Measurements from ENCODE around the gene RANGAP1. TPM values are rescaled to one million over a fixed set of nuclear protein-coding genes. Genes with fewer than 3 reads are reported as not detected.
A peak's percentile ranks its signal among the peaks of the same experiment; 100 is the strongest.
"Not testable (repeated sequence)": the region's sequence is repeated elsewhere in the genome, so short reads cannot be mapped to it uniquely, and the experiment has no call there.

Gene RANGAP1
- total RNA-seq, 4 donors from 2014 or later, result 119 to 150 (median 121) TPM

DNA sequence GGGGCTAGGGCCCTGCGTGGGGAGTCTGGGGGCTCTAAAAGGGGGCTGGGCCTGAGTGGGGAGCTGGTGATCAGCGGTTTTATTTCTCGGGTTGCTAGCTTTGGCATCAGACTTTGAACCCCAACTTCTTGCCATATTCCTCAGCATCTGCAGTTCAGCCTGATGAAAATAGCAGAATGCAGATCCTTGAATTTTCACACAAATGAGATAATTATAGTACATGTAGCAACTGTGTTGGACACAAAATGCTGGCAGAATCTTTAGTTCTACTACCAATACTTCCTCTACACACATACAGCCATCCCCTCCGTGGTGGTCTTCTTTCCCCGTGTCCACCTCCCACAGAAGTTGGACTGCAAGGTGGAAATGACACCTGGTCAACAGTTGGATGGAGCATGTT lies 16.8 kb upstream of the RANGAP1 start:
- TF ChIP-seq, protein P1, sequence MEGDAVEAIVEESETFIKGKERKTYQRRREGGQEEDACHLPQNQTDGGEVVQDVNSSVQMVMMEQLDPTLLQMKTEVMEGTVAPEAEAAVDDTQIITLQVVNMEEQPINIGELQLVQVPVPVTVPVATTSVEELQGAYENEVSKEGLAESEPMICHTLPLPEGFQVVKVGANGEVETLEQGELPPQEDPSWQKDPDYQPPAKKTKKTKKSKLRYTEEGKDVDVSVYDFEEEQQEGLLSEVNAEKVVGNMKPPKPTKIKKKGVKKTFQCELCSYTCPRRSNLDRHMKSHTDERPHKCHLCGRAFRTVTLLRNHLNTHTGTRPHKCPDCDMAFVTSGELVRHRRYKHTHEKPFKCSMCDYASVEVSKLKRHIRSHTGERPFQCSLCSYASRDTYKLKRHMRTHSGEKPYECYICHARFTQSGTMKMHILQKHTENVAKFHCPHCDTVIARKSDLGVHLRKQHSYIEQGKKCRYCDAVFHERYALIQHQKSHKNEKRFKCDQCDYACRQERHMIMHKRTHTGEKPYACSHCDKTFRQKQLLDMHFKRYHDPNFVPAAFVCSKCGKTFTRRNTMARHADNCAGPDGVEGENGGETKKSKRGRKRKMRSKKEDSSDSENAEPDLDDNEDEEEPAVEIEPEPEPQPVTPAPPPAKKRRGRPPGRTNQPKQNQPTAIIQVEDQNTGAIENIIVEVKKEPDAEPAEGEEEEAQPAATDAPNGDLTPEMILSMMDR (IDR thresholded peaks at IDR 0.05), result no peak
- TF ChIP-seq POLR2A (IDR thresholded peaks at IDR 0.05), result no peak
- peak overlapping the region; percentile 84 for H3K4me3 ChIP-seq (ENCODE audit: low read depth, poor library complexity, severe bottlenecking)
- 5 to 9% methylated on average over 5 of the region's 5 CpGs for WGBS, 2 donors
- no peak for DNase-seq (ENCODE audit: low spot score in 2 of 2)
- intact Hi-C loops (cut with DNase I; ENCODE audit: low total_unique reads), result no loop called here

DNA sequence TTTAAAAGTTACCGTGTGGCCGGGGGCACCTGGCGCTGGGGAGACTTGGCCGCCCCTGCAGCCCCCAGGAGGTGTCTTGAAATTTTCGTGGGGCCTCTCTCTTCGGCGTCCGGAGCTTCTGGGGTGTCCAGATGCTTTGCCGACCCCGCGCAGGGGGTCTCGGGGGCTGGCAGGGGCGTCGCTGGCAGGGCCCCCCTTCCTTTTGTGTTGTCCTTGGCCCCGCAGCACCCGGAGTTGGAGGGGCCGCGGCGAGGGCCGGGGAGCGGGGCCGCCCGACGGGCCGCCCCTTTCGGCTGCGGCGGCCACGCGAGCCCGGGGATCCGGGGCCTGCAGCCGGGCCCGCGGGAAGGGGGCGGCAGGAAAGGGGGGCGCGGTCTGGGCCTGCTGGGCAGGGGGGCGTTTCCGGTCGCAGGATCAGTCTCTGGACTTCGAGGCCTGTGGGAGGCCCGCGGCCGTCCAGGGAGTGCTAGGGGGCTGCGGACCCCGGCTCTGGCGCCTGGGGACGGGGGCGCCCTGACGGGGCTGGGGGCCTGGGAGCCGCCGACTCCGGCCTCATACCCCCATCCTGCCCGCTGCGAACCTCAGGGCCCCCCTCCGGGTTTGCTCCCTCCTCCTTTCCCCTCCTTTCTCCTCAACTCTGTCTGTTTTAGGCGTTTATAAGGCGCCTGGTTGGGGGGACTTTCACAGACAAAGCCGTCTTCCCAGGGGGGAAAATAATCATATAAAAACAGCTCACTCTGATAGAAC lies 16.2 kb upstream of the RANGAP1 start:
- peak overlapping the region; percentile 84 for H3K4me3 ChIP-seq (ENCODE audit: low read depth, poor library complexity, severe bottlenecking)
- intact Hi-C loops (cut with DNase I; ENCODE audit: low total_unique reads), result no loop called here
- 0 to 1% methylated on average over 25 to 52 of the region's 60 CpGs for WGBS, 2 donors
- DNase-seq (ENCODE audit: low spot score in 2 of 2), result no peak
- TF ChIP-seq POLR2A (IDR thresholded peaks at IDR 0.05), result no peak
- TF ChIP-seq, protein P1 (IDR thresholded peaks at IDR 0.05), result no peak

DNA sequence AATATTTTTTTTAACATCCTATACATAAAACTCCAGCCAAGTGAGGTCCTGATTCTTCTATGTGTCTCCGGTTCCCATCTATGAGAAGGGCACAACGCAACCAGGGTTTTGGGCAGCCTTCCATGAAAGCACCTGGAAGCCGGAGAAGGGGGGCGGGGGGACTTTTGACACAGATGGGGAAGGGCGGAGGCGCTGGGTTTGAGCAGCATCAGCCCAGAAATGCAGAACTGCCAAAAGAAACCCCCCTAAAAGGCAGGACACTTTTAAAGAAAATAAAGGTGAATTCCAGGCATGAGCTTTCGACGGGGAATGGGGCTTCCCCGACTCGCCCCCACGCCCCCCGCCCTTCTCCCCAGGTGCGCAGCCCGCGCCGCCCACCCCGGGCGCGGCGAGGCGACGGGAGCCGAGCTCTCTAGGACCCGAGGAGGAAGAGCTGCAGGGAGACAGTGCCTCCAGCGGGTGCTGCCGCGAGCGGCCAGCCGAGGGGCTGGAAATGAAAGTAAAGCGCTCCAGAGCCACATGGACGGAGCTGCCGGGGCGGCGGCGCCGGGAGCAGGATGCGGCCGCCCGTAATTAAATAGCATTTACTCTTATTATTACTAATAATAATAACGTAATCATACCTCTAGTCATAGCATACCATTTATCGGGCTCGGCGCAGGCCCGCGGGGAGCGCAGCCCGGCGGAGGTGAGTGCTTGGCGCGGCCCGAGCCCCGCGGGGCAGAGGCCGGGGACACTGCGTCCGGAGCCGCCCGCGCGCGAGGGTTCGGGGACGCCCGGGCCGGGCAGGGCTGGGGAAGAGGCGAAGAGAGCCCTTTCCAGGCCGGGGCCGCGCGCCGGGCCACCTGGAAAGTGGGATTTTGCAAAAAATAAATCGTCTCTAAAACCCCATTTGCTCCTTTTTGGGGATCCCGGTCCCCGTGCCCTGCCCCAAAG lies 15.4 kb upstream of the RANGAP1 start, which contains the start of gene ZC3H7B:
Gene ZC3H7B, plus strand, starts transcription at position 441 of the 936 bp plus-strand sequence. CDS start 19,136 bp downstream, outside the sequence.
- TF ChIP-seq, protein P1 (IDR thresholded peaks at IDR 0.05), result no peak
- TF ChIP-seq POLR2A (IDR thresholded peaks at IDR 0.05), result no peak
- intact Hi-C loops (cut with DNase I; ENCODE audit: low total_unique reads), result no loop called here
- peak; percentile 59 to 94 for DNase-seq (ENCODE audit: low spot score in 2 of 2)
- peak within 1 kb of the TSS; percentile 84 for H3K4me3 ChIP-seq (ENCODE audit: low read depth, poor library complexity, severe bottlenecking)
- WGBS, 2 donors, result 1% methylated on average over 41 to 74 of the region's 74 CpGs

DNA sequence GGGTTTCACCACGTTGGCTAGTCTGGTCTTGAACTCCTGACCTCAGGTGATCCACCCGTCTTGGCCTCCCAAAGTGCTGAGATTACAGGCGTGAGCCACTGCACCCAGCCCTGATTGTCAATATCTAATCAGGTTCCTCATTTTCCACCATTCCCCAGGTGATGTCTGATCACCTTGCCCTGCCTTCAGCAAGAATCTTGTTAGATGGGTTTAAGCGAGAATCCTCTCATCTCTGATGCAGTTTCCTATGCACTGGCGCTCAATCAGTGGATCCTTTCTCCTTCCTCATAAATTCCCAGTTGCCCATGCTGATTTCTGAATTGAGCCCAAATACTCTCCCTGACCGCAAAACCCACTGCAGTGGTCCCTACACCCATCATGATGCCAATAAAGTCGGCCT lies 14.7 kb upstream of the RANGAP1 start:
- TF ChIP-seq, protein P1 (IDR thresholded peaks at IDR 0.05), result no peak
- TF ChIP-seq POLR2A (IDR thresholded peaks at IDR 0.05), result no peak
- no peak for DNase-seq (ENCODE audit: low spot score in 2 of 2)
- 28 to 34% methylated on average over 7 of the region's 7 CpGs for WGBS, 2 donors
- no peak overlapping the region for H3K4me3 ChIP-seq (ENCODE audit: low read depth, poor library complexity, severe bottlenecking)
- intact Hi-C loops (cut with DNase I; ENCODE audit: low total_unique reads), result no loop called here

DNA sequence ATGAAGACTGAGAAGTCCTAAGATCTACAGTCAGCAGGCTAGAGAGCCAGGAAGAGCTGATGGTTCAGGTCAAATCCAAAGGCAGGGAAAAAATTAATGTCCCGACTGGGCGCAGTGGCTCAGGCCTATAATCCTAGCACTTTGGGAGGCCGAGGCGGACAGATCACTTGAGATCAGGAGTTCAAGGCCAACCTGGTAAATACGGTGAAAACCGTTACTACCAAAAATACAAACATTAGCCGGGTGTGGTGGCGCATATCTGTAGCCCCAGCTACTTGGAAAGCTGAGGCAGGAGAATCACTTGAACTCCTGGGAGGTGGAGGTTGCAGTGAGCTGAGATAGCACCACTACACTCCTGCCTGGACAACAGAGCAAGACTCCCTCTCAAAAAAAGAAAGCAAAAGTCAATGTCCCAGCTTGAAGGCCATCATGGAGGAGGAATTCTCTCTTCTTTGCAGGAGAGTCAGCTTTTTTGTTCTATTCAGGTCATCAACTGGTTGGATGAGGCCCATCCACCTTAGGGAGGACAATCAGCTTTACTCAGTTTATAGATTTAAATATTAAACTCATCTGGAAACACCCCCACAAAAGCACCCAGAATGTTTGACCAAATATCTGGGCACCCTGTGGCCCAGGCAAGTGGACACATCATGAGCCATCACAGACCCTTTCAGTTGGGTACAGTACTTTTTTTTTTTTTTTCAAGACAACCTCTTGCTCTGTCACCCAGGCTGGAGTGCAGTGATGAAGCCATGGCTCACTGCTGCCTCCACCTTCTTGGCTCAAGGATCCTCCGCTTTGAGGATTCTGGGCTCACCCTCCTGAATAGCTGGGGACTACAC lies 11.1 kb upstream of the RANGAP1 start:
- intact Hi-C loops (cut with DNase I; ENCODE audit: low total_unique reads), result no loop called here
- WGBS, 2 donors, result 95 to 98% methylated on average over 9 of the region's 9 CpGs
- no peak for DNase-seq (ENCODE audit: low spot score in 2 of 2)
- H3K4me3 ChIP-seq (ENCODE audit: low read depth, poor library complexity, severe bottlenecking), result no peak overlapping the region
- TF ChIP-seq POLR2A (IDR thresholded peaks at IDR 0.05), result no peak
- TF ChIP-seq, protein P1 (IDR thresholded peaks at IDR 0.05), result no peak

DNA sequence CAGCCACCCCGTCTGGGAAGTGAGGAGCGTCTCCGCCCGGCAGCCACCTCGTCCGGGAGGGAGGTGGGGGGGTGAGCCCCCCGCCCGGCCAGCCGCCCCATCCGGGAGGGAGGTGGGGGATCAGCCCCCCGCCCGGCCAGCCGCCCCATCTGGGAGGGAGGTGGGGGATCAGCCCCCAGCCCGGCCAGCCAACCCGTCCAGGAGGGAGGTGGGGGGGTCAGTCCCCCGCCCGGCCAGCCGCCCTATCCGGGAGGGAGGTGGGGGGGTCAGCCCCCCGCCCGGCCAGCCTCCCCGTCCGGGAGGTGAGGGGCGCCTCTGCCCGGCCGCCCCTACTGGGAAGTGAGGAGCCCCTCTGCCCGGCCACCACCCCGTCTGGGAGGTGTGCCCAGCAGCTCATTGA lies 8.8 kb upstream of the RANGAP1 start:
- DNase-seq (ENCODE audit: low spot score in 2 of 2); intact Hi-C loops (cut with DNase I; ENCODE audit: low total_unique reads); H3K4me3 ChIP-seq (ENCODE audit: low read depth, poor library complexity, severe bottlenecking): not testable (repeated sequence)
- no CpG with 5 or more reads among the region's 28 CpGs for WGBS, 2 donors

Measured in lower leg skin (tissue), 4 donors.